ENCODE results near the gene PHLDA1. TPM values are rescaled to one million over a fixed set of nuclear protein-coding genes. Genes with fewer than 3 reads are reported as not detected.

The PHLDA1 gene
- total and polyA plus RNA-seq, 11 donors, result 3.0 to 44.4 (median 5.5) TPM

- ATAC-seq (peak in 2 of 4 donors; percentile 14 to 73), DNase-seq (no peak)
- Histone ChIP-seq H3K36me3 (no peaks in the 10 kb centered on the region), H3K9me3 (no peaks in the 10 kb centered on the region), H3K27me3 (no peaks in the 10 kb centered on the region), H3K4me3 (no peak overlapping the region), H3K27ac (peak overlapping the region in 8 of 12 donors; percentile 19 to 80 (median 42)), H3K4me1 (peaks cover 0 to 27% (median 2%) of the 10 kb centered on the region in 12 donors)
- intact Hi-C loops (cut with DNase I), result loop anchor here in 1 of 10 donors (10.0 kb wide), 1 partner anchor 86 kb away; no protein-coding TSS in a partner anchor
- TF ChIP-seq POLR2A (IDR thresholded peaks at IDR 0.05) (no peak), CTCF (IDR thresholded peaks at IDR 0.05) (no peak)
- WGBS, 4 donors, result 54 to 71% (median 65%) methylated on average over 15 of the region's 15 CpGs
Observed at GRCh38 chr12:76020731-76021672, 10.6 kb downstream of the PHLDA1 start.

GRCh38 chr12:76020281-76020680 is 11.3 kb downstream of the PHLDA1 start:
- Histone ChIP-seq H3K27me3 (no peaks in the 10 kb centered on the region), H3K4me1 (peaks cover 0 to 27% (median 2%) of the 10 kb centered on the region in 12 donors), H3K9me3 (no peaks in the 10 kb centered on the region), H3K4me3 (no peak overlapping the region), H3K27ac (peak overlapping the region in 8 of 12 donors; percentile 9 to 80 (median 42)), H3K36me3 (no peaks in the 10 kb centered on the region)
- ATAC-seq (peak in 1 of 4 donors; percentile 27), DNase-seq (no peak)
- TF ChIP-seq CTCF (IDR thresholded peaks at IDR 0.05) (no peak), POLR2A (IDR thresholded peaks at IDR 0.05) (no peak)
- 82 to 90% (median 85%) methylated on average over 5 of the region's 5 CpGs for WGBS, 4 donors
- intact Hi-C loops (cut with DNase I), result loop anchor here in 1 of 10 donors (10.0 kb wide), 1 partner anchor 85 kb away; no protein-coding TSS in a partner anchor

- DNase-seq (no peak), ATAC-seq (no peak)
- H3K4me1 ChIP-seq, result peaks cover 0 to 23% (median 2%) of the 10 kb centered on the region in 12 donors
- 56 to 75% (median 62%) methylated on average over 1 of the region's 1 CpG for WGBS, 4 donors
- H3K9me3 ChIP-seq, result no peaks in the 10 kb centered on the region
- H3K27ac ChIP-seq, result peak overlapping the region in 6 of 12 donors; percentile 43 to 85 (median 76)
- no peak overlapping the region for H3K4me3 ChIP-seq
- TF ChIP-seq CTCF (IDR thresholded peaks at IDR 0.05) (no peak), POLR2A (IDR thresholded peaks at IDR 0.05) (no peak)
- no peaks in the 10 kb centered on the region for H3K36me3 ChIP-seq
- intact Hi-C loops (cut with DNase I), result loop anchor here in 1 of 10 donors (10.0 kb wide), 1 partner anchor 74 kb away; no protein-coding TSS in a partner anchor
- no peaks in the 10 kb centered on the region for H3K27me3 ChIP-seq
Observed at GRCh38 chr12:76018672-76019071, 12.9 kb downstream of the PHLDA1 start.

- H3K9me3 ChIP-seq, result no peaks in the 10 kb centered on the region
- no peaks in the 10 kb centered on the region for H3K27me3 ChIP-seq
- no peak overlapping the region for H3K4me3 ChIP-seq
- no peak for TF ChIP-seq POLR2A (IDR thresholded peaks at IDR 0.05)
- TF ChIP-seq CTCF (IDR thresholded peaks at IDR 0.05), result no peak
- WGBS, 4 donors, result 45 to 65% (median 53%) methylated on average over 6 of the region's 6 CpGs
- peak overlapping the region in 7 of 12 donors; percentile 1 to 85 (median 69) for H3K27ac ChIP-seq
- intact Hi-C loops (cut with DNase I), result loop anchor here in 1 of 10 donors (10.0 kb wide), 1 partner anchor 73 kb away; no protein-coding TSS in a partner anchor
- DNase-seq, result peak in 4 of 5 donors; percentile 69 to 79 (median 72)
- peak; percentile 95 to 99 (median 98) for ATAC-seq
- H3K36me3 ChIP-seq, result no peaks in the 10 kb centered on the region
- peaks cover 0 to 23% (median 2%) of the 10 kb centered on the region in 12 donors for H3K4me1 ChIP-seq
Observed at GRCh38 chr12:76018111-76018510, 13.5 kb downstream of the PHLDA1 start.
